ENCODE data around the gene ALOXE3.

DNA sequence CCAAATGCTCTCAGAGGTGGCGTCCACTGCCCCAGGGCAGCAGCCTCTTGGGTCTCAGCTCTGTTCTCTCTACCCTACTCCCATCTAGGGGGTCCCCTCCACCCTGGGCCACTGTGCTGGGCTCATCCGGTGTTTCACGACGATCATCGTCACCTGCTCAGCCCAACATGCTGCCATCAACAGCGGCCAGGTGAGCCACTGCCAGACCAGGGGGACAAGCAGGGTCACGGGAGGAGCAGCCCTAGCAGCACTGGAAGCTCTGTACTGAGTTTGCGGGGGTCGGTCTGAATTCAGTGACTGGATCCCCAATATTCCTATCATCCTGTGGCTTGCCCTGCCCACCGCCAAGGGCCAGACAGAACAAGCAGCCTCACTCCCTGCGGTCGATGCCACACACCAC, 46.8 kb downstream of the ALOXE3 start:
- TF ChIP-seq, protein P1, sequence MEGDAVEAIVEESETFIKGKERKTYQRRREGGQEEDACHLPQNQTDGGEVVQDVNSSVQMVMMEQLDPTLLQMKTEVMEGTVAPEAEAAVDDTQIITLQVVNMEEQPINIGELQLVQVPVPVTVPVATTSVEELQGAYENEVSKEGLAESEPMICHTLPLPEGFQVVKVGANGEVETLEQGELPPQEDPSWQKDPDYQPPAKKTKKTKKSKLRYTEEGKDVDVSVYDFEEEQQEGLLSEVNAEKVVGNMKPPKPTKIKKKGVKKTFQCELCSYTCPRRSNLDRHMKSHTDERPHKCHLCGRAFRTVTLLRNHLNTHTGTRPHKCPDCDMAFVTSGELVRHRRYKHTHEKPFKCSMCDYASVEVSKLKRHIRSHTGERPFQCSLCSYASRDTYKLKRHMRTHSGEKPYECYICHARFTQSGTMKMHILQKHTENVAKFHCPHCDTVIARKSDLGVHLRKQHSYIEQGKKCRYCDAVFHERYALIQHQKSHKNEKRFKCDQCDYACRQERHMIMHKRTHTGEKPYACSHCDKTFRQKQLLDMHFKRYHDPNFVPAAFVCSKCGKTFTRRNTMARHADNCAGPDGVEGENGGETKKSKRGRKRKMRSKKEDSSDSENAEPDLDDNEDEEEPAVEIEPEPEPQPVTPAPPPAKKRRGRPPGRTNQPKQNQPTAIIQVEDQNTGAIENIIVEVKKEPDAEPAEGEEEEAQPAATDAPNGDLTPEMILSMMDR (IDR thresholded peaks at IDR 0.05), result no peak
- TF ChIP-seq POLR2A (IDR thresholded peaks at IDR 0.05; ENCODE audit: low read depth), result no peak
